HCT116 (cell line): ENCODE measurements around the gene GPR31. TPM values are rescaled to one million over a fixed set of nuclear protein-coding genes. Genes with fewer than 3 reads are reported as not detected.

ENCODE experiments used
- ATAC-seq: fragments of 200-7000 bp; cut with Tn5 transposase; 2 replicates; pipeline ENCODE4 v1.9.1; 2020; ENCODE audit warnings: mild to moderate bottlenecking, moderate library complexity
- BruUV-seq: library from RNA; stranded (reverse); fragments of 400-500 nt; replicated peaks from 2 replicates; lab custom pipeline; 2021; lab: Mats Ljungman, UMichigan
- CTCF ChIA-PET: fragments of 300-600 bp; sonication (Branson Sonifier 250); formaldehyde crosslinking; loops from one replicate; lab custom pipeline; 2021; ENCODE audit warnings: antibody characterized with exemption; lab: Charles Lee
- POLR2A ChIA-PET: fragments of 300-600, 350-600 bp; sonication (Branson Sonifier 250); formaldehyde crosslinking; loops from one replicate; lab custom pipeline; 2021; ENCODE audit warnings: antibody characterized with exemption; lab: Charles Lee
- RAD21 ChIA-PET, 2 experiments: fragments of 300-600 bp; sonication (Branson Sonifier 250); formaldehyde crosslinking; loops; one replicate each; lab custom pipeline; 2023; ENCODE audit warnings: low total read pairs in 2 of 2; ENCODE audit not compliant: uncharacterized antibody in 2 of 2, unreplicated experiment in 2 of 2, low non-redundant PET in 1 of 2; lab: Charles Lee
- DNase-seq: peaks from one replicate; pipeline ENCODE4 v3.0.0-alpha.2; 2010; ENCODE audit warnings: low read depth, low spot score
- H2AFZ ChIP-seq: fragments of 200-600 bp; shearing (Covaris generic), sonication (generic); 2 replicates; pipeline ENCODE4 v1.6.1; 2017; ENCODE audit warnings: low read depth, mixed run types, mixed read lengths, antibody characterized with exemption, low read length; ENCODE audit not compliant: poor library complexity, severe bottlenecking
- H3K27ac ChIP-seq: 2 replicates; pipeline ENCODE4 v1.5.1; 2012; ENCODE audit warnings: low read depth, low read length
- H3K27me3 ChIP-seq: fragments of 200-600 bp; sonication (generic); 2 replicates; pipeline ENCODE4 v1.6.1; 2016; ENCODE audit warnings: mixed run types, low read length, mixed read lengths; ENCODE audit not compliant: insufficient read depth
- H3K36me3 ChIP-seq, 2 experiments: fragments of 200-500 bp in 1 of 2; fragments of 200-600 bp in 1 of 2; sonication (Bioruptor generic) in 1 of 2; sonication (generic) in 1 of 2; 2 replicates each; pipeline versions ENCODE4 v1.5.1 to v1.6.1; 2014 to 2016; ENCODE audit warnings: low read length in 2 of 2, inconsistent platforms in 1 of 2, mixed read lengths in 1 of 2, mixed run types in 1 of 2; ENCODE audit not compliant: insufficient read depth in 2 of 2, control insufficient read depth in 1 of 2
- H3K4me1 ChIP-seq, 2 experiments: fragments of 200-600 bp in 1 of 2; sonication (generic) in 1 of 2; 2 replicates each; pipeline versions ENCODE4 v1.5.1 to v1.6.1; 2012 to 2017; ENCODE audit warnings: low read length in 2 of 2, inconsistent platforms in 1 of 2, mild to moderate bottlenecking in 1 of 2, mixed read lengths in 1 of 2, mixed run types in 1 of 2, moderate library complexity in 1 of 2; ENCODE audit not compliant: insufficient read depth in 2 of 2, control insufficient read depth in 1 of 2
- H3K4me2 ChIP-seq: fragments of 200-600 bp; sonication (generic); 2 replicates; pipeline ENCODE4 v1.6.1; 2017; ENCODE audit warnings: mixed run types, low read length, mixed read lengths
- H3K4me3 ChIP-seq, 2 experiments: fragments of 200-600 bp in 1 of 2; sonication (generic) in 1 of 2; replicated peaks in 1 of 2; 2 replicates each; pipeline ENCODE4 v1.5.1; 2011 to 2016; ENCODE audit warnings: low read length in 2 of 2, control low read depth in 1 of 2, low read depth in 1 of 2, mild to moderate bottlenecking in 1 of 2, mixed read lengths in 1 of 2, mixed run types in 1 of 2
- H3K79me2 ChIP-seq: fragments of 200-600 bp; sonication (generic); 2 replicates; pipeline ENCODE4 v1.6.1; 2017; ENCODE audit warnings: mild to moderate bottlenecking, mixed run types, low read length, moderate library complexity, mixed read lengths; ENCODE audit not compliant: insufficient read depth
- H3K9ac ChIP-seq: fragments of 200-600 bp; sonication (generic); 2 replicates; pipeline ENCODE4 v1.6.1; 2016; ENCODE audit warnings: low read length, mixed read lengths
- H3K9me2 ChIP-seq: fragments of 200-600 bp; sonication (generic), shearing (Covaris generic); 2 replicates; pipeline ENCODE4 v1.6.1; 2017; ENCODE audit warnings: mixed run types, mild to moderate bottlenecking, moderate library complexity; ENCODE audit not compliant: insufficient read depth
- H3K9me3 ChIP-seq, 2 experiments: fragments of 200-500 bp in 1 of 2; fragments of 200-600 bp in 1 of 2; sonication (Bioruptor generic) in 1 of 2; sonication (generic) in 1 of 2; 2 replicates each; pipeline ENCODE4 v1.6.1; 2014 to 2017; ENCODE audit warnings: low read length in 2 of 2, mixed read lengths in 2 of 2, inconsistent platforms in 1 of 2, low read depth in 1 of 2, mild to moderate bottlenecking in 1 of 2, mixed run types in 1 of 2, moderate library complexity in 1 of 2; ENCODE audit not compliant: control insufficient read depth in 1 of 2, insufficient read depth in 1 of 2
- H4K20me1 ChIP-seq: fragments of 200-600 bp; sonication (generic), shearing (Covaris generic); 2 replicates; pipeline ENCODE4 v1.6.1; 2017; ENCODE audit warnings: mixed run types, mild to moderate bottlenecking, moderate library complexity; ENCODE audit not compliant: insufficient read depth
- CBX3 ChIP-seq: IDR thresholded peaks from 2 replicates; pipeline ENCODE4 v1.6.1; 2012; ENCODE audit warnings: low read depth
- ELF1 ChIP-seq: IDR thresholded peaks from 2 replicates; pipeline ENCODE4 v1.6.1; 2012; ENCODE audit warnings: low read depth, borderline replicate concordance
- EZH2 ChIP-seq: fragments of 200-600 bp; sonication (generic); IDR thresholded peaks from 2 replicates; pipeline ENCODE4 v1.6.1; 2017; ENCODE audit warnings: antibody characterized with exemption, mixed run types
- JUND ChIP-seq: IDR thresholded peaks from 2 replicates; pipeline ENCODE4 v1.6.1; 2012
- MAX ChIP-seq: IDR thresholded peaks from 2 replicates; pipeline ENCODE4 v1.6.1; 2012
- SIN3A ChIP-seq: IDR thresholded peaks from 2 replicates; pipeline ENCODE4 v1.6.1; 2012; ENCODE audit warnings: low read depth
- SP1 ChIP-seq: IDR thresholded peaks from 2 replicates; pipeline ENCODE4 v1.6.1; 2012; ENCODE audit warnings: low read depth
- ZFX ChIP-seq: fragments of 450-650 bp; IDR thresholded peaks from 2 replicates; pipeline ENCODE4 v1.6.1; 2017
- ZNF274 ChIP-seq: fragments of 200-500 bp; sonication (Bioruptor generic); IDR thresholded peaks from 2 replicates; pipeline ENCODE4 v1.6.1; 2014; ENCODE audit warnings: mild to moderate bottlenecking, low read depth, low read length, inconsistent platforms
- intact Hi-C: fragments of 100-400 bp; cut with micrococcal nuclease; formaldehyde crosslinking; loops from 2 replicates; pipeline ENCODE4 v1.10.0; 2022
- total RNA-seq: library from RNA; stranded (reverse); gene quantifications from one replicate; pipeline ENCODE4 v1.2.1, GENCODE V29; 2021; ENCODE audit not compliant: unreplicated experiment
- TF ChIP-seq, protein P1 (sequence below): IDR thresholded peaks from 2 replicates; pipeline ENCODE4 v1.6.1; 2011; ENCODE audit warnings: mild to moderate bottlenecking, low read length, moderate library complexity; ENCODE audit not compliant: insufficient replicate concordance; ENCODE audit errors: extremely low read depth
- TF ChIP-seq, protein P2 (sequence below), 3 experiments: fragments of 200-600 bp in 1 of 3; sonication (generic) in 1 of 3; IDR thresholded peaks in 2 of 3; conservative IDR thresholded peaks in 1 of 3; 2 replicates each; pipeline ENCODE4 v1.5.1; 2012 to 2017; ENCODE audit warnings: low read depth in 2 of 3, low read length in 2 of 3, antibody characterized with exemption in 1 of 3, borderline replicate concordance in 1 of 3, control low read depth in 1 of 3, mild to moderate bottlenecking in 1 of 3, mixed read lengths in 1 of 3, mixed run types in 1 of 3, moderate library complexity in 1 of 3; ENCODE audit not compliant: insufficient read depth in 1 of 3

Gene GPR31
- total RNA-seq, 1 experiment from 2014 or later, result not detected

DNA sequence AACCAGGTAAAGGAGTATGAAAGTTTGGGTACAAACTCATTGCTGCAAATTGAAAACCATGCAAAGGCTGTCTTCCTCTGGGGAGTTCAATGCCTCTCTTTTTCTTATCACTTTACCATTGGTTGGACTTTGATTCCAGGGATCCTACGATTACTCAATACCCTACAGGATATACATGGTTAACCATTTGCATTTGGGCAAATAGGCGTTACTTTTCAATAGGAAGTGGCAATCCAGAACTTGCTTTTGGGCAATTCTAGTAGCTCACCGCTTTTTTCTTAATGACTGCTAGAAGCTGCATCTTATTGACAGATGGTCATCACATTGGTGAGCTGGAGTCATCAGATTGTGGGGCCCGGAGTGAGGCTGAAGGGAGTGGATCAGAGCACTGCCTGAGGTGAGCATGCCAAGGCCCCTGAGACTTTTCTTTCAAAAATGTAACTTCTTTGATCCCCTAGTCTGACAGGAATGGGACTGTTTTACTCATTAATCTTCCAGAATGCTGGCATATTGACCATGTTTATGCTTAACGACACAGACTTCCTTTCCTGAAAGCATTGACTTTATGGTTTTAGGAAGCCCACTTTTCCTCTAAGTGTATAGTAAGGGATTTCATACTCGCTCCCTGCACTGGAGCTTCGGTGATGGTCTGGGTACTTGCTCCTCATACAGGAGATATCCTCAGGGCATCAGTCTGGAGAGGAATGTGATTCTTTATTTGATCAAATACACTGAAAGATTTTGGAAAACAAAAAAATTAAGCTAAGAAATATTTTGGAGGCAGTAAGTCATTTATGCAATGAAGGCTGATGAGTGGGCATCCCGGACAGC lies 34.7 kb downstream of the GPR31 start, which contains the start of gene CCR6:
Gene CCR6 (plus strand): TSS at position 270 of the 831 bp plus-strand sequence. CDS start 13,039 bp downstream, outside the sequence.
- no peak within 1 kb of the TSS for H3K9ac ChIP-seq
- CTCF ChIA-PET, result no interaction called here
- BruUV-seq, result no TSS peak

More for the DNA sequence above, 34.7 kb downstream of the GPR31 start, which contains the start of gene CCR6:
- RAD21 ChIA-PET, result no interaction called here
- intact Hi-C loops, result no loop called here
- Histone ChIP-seq H3K9me2 (no peaks in the 10 kb centered on the region), H3K27ac (no peak within 1 kb of the TSS), H3K9me3 (no peaks in the 10 kb centered on the region), H3K79me2 (no peaks in the 10 kb centered on the region), H3K36me3 (no peaks in the 10 kb centered on the region), H3K4me2 (no peak within 1 kb of the TSS), H3K27me3 (peaks cover 12% of the 10 kb centered on the region), H3K4me3 (no peak within 1 kb of the TSS), H4K20me1 (no peaks in the 10 kb centered on the region), H3K4me1 (no peaks in the 10 kb centered on the region), H2AFZ (no peak within 1 kb of the TSS)
- DNase-seq (no peak), ATAC-seq (no peak)
- TF ChIP-seq CBX3 (no peak), EZH2 (no peak), MAX (no peak), SIN3A (no peak), ZNF274 (no peak), ELF1 (no peak), SP1 (no peak), ZFX (no peak), JUND (no peak)
- TF ChIP-seq, protein P1, sequence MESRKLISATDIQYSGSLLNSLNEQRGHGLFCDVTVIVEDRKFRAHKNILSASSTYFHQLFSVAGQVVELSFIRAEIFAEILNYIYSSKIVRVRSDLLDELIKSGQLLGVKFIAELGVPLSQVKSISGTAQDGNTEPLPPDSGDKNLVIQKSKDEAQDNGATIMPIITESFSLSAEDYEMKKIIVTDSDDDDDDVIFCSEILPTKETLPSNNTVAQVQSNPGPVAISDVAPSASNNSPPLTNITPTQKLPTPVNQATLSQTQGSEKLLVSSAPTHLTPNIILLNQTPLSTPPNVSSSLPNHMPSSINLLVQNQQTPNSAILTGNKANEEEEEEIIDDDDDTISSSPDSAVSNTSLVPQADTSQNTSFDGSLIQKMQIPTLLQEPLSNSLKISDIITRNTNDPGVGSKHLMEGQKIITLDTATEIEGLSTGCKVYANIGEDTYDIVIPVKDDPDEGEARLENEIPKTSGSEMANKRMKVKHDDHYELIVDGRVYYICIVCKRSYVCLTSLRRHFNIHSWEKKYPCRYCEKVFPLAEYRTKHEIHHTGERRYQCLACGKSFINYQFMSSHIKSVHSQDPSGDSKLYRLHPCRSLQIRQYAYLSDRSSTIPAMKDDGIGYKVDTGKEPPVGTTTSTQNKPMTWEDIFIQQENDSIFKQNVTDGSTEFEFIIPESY, result no peak
- TF ChIP-seq, protein P2, sequence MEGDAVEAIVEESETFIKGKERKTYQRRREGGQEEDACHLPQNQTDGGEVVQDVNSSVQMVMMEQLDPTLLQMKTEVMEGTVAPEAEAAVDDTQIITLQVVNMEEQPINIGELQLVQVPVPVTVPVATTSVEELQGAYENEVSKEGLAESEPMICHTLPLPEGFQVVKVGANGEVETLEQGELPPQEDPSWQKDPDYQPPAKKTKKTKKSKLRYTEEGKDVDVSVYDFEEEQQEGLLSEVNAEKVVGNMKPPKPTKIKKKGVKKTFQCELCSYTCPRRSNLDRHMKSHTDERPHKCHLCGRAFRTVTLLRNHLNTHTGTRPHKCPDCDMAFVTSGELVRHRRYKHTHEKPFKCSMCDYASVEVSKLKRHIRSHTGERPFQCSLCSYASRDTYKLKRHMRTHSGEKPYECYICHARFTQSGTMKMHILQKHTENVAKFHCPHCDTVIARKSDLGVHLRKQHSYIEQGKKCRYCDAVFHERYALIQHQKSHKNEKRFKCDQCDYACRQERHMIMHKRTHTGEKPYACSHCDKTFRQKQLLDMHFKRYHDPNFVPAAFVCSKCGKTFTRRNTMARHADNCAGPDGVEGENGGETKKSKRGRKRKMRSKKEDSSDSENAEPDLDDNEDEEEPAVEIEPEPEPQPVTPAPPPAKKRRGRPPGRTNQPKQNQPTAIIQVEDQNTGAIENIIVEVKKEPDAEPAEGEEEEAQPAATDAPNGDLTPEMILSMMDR (IDR thresholded peaks at IDR 0.05 in 2 of 3, conservative IDR thresholded peaks at IDR 0.05 in 1 of 3; ENCODE audit: borderline replicate concordance in 1 of 3, insufficient read depth in 1 of 3, low read depth in 2 of 3, low read length in 2 of 3), result no peak
- POLR2A ChIA-PET, result no interaction called here
